ENCODE results near the gene RPGR.

RPGR gene

DNA sequence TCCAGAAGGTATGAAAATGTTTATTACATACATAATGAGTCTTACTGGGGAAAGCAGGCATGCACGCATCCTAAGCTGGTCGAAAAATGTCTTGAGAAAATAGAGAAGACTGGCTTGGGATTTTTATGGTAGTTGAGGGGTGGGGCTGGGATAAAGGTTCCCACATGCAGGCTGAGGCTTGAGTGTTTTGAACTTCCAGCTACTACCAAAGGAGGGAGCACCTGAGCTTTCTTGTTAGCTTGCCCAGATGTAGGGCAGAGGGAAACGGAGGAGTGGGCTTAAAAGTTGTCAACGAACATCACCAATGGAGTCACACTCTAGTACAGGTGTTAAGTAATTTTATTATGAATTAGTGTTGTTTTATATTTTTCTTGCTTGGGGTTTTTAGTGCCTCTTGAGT, 67.1 kb downstream of the RPGR start:
- DNase-seq (ENCODE audit: low read depth in 2 of 2), result no peak

DNA sequence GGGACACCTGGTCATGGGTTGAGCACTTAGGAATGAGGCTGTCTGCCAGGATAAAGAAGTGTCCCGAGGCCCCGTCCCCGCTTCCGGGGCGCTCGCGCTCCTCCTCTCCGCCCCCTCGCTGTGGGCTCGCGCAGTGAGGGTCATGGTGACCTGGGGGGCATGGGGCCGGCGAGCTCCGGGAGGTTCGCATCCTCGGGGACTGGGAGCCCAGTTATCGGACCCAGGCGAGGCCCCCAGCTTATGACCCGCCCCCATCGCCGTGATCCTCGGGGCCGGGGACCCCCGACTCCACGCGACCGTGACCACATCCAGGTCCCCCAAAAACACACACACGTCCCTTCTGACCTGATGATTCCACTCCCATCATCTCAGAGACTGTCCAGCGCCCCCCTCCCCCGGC, 71.3 kb downstream of the RPGR start:
- no peak for DNase-seq (ENCODE audit: low read depth in 2 of 2)

DNA sequence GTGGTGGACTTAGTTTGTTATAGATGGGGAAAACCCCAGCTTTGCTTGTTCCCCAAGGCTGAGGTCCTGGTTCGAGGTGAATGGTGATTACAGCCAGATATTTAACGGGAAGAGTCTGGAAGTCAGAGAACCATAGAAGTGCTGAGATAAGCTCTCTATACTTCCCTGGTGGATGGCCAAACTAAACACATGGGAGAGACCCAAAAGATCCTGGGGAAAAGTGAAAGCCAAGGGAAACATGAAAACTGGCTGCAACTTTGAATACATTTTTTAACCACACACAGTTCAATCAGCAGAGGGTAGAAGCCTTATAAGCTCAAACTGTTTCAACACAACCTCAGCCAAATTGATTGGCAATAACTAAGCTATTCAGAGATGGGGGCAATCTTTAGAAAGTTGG, 77.3 kb downstream of the RPGR start:
- no peak for DNase-seq (ENCODE audit: low read depth in 2 of 2)

- DNase-seq (ENCODE audit: low read depth in 2 of 2), result no peak
These were observed 80.3 kb downstream of the RPGR start for GRCh38 chrX:38247051-38247450.

GRCh38 chrX:38240541-38240940, 86.8 kb downstream of the RPGR start:
- no peak for DNase-seq (ENCODE audit: low read depth in 2 of 2)

DNA sequence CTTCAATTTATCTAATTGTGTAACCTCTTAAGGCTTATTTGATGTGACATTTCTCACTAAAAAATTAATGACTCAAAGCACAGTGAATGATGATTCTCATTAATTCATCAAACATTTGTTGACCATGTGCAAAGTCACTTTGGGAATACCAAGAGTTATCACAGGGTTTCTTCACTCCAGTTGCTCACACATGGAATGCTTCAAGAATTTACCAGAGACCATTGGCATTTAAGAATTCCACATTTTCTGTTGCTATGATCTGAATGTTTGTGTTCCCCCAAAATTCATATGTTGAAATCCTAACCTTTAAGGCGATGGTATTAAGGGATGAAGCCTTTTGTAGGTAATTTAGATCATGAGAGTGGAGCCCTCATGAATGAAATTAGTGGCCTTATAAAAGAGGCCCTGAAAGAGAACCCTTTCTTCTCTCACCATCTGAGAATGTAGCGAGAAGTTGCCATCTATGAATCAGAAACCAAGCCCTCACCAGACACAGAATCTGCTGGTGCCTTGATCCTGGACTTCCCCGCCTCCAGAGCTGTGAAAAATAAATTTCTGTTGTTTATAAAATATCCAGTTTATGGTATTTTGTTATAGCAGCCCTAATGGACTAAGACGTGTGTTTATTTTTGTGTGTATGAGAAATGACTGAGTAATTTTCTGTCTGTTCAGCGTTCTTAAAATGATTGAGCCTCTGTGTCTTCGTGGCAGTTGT, 90.3 kb downstream of the RPGR start:
- DNase-seq (ENCODE audit: low read depth in 2 of 2), result no peak

DNA sequence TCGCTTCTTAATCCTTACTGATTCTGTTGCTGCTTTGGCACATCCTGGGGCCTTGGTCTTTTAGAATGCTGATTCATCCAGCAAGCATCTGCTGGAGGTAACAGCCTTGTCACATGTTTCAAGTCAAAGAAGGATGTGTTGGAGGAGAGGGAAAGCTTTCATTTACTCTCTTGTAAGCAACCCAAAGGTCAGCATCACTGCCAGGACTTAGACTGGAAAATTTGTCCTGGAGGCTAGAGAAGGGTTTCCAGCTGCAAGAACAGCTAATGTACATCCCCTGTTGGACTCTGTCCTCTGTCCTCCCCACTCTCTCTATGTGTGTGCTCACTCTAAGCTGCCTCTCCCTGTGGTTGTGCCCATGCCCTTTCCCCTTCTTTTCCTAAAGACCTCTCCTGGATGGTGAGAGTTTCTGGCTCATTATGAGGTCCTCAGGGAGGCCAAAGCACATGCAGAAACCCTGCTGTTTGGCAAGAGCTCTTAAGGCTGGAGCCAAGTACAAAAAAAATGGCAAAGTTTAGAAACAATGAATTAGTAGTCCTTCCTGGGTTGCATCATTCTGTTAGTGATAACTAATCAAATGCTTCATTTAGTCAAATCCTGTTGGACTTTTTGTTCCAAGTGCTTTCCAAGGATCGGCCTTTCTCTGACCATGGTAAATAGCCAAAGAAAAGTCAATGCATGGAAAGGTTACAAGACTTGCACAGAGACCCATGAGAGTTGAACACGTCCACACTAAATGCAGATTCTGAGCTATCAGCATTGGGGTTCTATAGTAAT, 93.2 kb downstream of the RPGR start:
- no peak for DNase-seq (ENCODE audit: low read depth in 2 of 2)

DNA sequence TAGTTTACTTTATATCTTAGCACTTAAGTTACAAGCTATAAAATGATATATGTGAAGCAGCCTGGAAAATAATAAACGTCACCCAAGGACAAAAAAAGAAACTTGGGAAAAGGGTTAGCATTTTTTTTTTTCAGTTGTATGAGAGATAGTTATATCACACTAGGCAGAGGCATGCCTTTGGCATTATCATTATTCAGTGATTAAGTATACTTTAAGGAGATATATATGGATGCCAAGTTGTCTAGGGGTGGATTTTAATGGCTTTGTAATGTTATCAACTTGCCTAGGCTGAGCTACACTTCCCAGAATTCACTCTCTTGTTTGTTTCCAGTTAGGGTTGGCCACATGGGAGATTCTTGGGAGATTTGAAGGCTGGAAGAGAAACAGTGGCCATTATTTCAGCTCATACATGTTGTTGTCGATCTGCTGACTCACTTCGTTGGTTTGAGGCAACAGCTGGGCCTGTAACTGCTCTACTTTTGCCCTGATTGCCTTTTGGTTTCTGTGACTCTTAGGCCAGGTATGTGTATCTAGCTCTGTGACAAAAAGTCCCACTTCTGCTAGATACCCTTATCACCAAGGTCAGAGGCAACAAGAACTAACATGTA, 95.1 kb downstream of the RPGR start:
- no peak for DNase-seq (ENCODE audit: low read depth in 2 of 2)

DNA sequence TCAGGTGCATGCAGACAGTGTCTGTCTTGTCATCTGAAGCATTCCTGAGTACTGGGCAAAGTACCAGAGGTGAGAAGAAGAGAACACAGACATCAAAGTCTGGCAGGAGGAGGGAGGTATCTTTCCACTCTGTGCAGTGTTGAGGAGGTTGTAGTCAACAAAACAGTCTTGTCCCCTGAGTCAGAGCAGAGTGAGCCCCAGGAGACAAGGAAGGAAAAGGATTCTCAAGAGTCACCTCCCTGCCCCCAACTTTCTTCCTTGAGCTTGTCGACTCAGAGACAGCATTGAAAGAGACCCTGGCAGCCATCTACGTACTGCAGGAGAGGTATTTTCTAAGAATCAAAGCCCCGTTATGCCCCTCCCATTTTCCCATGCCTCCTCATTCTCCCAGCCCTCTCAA, 102.2 kb downstream of the RPGR start:
- no peak for DNase-seq (ENCODE audit: low read depth in 2 of 2)

DNA sequence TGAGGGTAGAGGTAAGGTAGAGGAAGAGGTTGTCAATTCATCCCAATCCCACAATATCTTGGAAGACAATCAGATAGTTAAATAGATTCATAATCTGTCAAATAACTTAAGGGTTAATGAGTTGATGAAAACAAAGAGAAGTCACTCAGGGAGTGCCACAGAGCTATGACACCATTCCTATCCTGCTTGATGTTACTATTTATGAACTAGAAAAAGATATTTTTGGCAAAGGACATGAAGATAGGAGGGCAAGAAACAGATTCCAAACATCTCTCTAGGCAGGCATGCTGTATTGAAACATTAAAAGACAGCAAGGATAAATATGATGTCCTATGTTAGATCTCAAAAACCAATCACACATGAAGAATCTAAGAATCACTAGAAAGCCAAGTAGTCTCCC, 103.1 kb downstream of the RPGR start:
- no peak for DNase-seq (ENCODE audit: low read depth in 2 of 2)

- no peak for DNase-seq (ENCODE audit: low read depth in 2 of 2)
These were observed 105.8 kb downstream of the RPGR start for GRCh38 chrX:38221391-38221929.

DNA sequence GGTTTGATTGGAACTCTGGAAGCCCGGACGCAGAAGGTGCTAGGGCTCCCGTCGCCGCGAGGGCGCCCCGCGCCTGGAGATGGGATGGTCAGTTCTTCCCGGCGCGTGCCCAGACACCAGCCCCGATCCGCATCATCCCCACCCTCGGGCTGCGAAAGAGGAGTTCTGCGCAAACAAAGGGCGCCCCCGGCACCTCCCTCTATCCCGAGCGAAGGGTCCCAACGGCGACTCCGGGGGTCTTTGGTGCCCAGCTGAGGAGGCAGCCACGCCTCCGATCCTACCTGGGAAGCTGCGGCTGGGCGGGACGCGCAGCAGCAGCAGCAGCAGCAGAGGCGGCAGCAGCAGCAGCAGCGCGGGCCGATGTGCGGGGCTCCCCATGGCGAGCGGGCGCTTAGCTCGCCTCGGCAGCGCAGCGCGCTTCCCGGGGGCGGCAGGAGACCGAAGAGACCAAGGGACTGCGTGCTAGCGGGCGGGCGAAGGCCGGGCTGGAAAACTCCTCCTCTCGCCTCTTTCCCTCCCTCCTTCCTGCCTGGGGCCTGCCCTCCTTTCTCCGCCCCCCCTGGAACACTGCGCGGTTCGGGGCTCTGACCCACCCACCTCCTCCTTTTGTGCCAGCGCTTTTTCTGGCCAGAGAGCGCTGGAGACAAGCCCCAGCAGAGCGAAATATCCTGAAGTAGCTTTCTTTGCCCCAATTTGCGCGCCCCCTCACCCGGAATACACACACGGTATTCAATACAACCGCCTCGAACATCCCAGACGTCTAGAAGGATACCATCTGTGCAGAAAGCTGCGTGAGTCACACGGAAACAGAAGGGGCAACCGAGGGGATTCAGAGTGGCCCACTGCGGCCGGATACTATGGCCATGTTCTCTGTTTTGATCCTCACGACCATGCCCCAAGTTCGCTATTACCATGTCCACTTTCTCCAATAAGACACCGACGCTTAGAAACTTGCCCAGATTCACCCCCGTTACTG, 106.6 kb downstream of the RPGR start, which contains the start of gene SRPX:
TSS of gene SRPX (minus strand) at position 457 of the 976 bp plus-strand sequence. CDS start at position 378, 79 bp downstream.
- no peak for DNase-seq (ENCODE audit: low read depth in 2 of 2)

GRCh38 chrX:38220024-38220414, 107.3 kb downstream of the RPGR start:
- no peak for DNase-seq (ENCODE audit: low read depth in 2 of 2)

All from stimulated activated CD8-positive, alpha-beta memory T cell treated with anti-CD3 and anti-CD28 coated beads, Interleukin-7, amount 100 ng/mL, for 1 hour (primary cell).